Esophagus squamous epithelium (tissue), 4 donors: ENCODE results near the gene SYCP2.

ENCODE experiments used
- CTCF ChIP-seq, 6 experiments: fragments of 450-650 bp in 4 of 6; fragments of 200-600 bp in 2 of 6; sonication (generic) in 2 of 6; IDR thresholded peaks; one replicate each; pipeline ENCODE4 v1.5.1; 2016 to 2019; ENCODE audit warnings: antibody characterized with exemption in 6 of 6, mild to moderate bottlenecking in 4 of 6, moderate library complexity in 4 of 6
- POLR2A ChIP-seq, 4 donors: fragments of 450-650 bp; IDR thresholded peaks; one replicate each; pipeline ENCODE4 v1.6.1; 2017; ENCODE audit warnings: antibody characterized with exemption in 4 of 4, mild to moderate bottlenecking in 4 of 4, moderate library complexity in 3 of 4

- TF ChIP-seq POLR2A (IDR thresholded peaks at IDR 0.05), result no peak
- no peak for TF ChIP-seq CTCF (IDR thresholded peaks at IDR 0.05)
These were observed 119.2 kb downstream of the SYCP2 start for GRCh38 chr20:59813948-59814839.
